ENCODE results near the gene NYAP2.

Gene NYAP2

GRCh38 chr2:225616372-225616771 is 216.9 kb downstream of the NYAP2 start:
- CTCF ChIA-PET = no interaction called here
- POLR2A ChIA-PET = no interaction called here
- DNase-seq (ENCODE audit: extremely low spot score) = no peak

GRCh38 chr2:225616848-225617247 is 217.3 kb downstream of the NYAP2 start:
- ChIA-PET POLR2A (no interaction called here), CTCF (no interaction called here)
- DNase-seq (ENCODE audit: extremely low spot score) = no peak
- TF ChIP-seq FOXK2 (IDR thresholded peaks at IDR 0.05) (no peak), ARNT (IDR thresholded peaks at IDR 0.05) (no peak), CTBP1 (IDR thresholded peaks at IDR 0.05; ENCODE audit: borderline replicate concordance) (no peak), FOXM1 (IDR thresholded peaks at IDR 0.05; ENCODE audit: borderline replicate concordance) (no peak), PKNOX1 (IDR thresholded peaks at IDR 0.05) (no peak), NFRKB (IDR thresholded peaks at IDR 0.05) (no peak), ELF4 (IDR thresholded peaks at IDR 0.05) (no peak), FOXA1 (IDR thresholded peaks at IDR 0.05) (no peak), TARDBP (IDR thresholded peaks at IDR 0.05) (no peak)

More at GRCh38 chr2:225616372-225616771, 216.9 kb downstream of the NYAP2 start:
- TF ChIP-seq L3MBTL2 (conservative IDR thresholded peaks at IDR 0.05) (no peak), ELF4 (IDR thresholded peaks at IDR 0.05) (no peak)

- ChIA-PET CTCF (no interaction called here), POLR2A (no interaction called here)
- DNase-seq (ENCODE audit: extremely low spot score) = no peak
- TF ChIP-seq ELF4 (IDR thresholded peaks at IDR 0.05) (no peak), FOXM1 (IDR thresholded peaks at IDR 0.05; ENCODE audit: borderline replicate concordance) (no peak), TARDBP (IDR thresholded peaks at IDR 0.05) (no peak), PKNOX1 (IDR thresholded peaks at IDR 0.05) (no peak), FOXK2 (IDR thresholded peaks at IDR 0.05) (no peak), ARNT (IDR thresholded peaks at IDR 0.05) (no peak), BHLHE40 (IDR thresholded peaks at IDR 0.05; ENCODE audit: borderline replicate concordance) (no peak)
These were observed 220.7 kb downstream of the NYAP2 start for GRCh38 chr2:225620227-225620626.

- CTCF ChIA-PET = no interaction called here
- no peak for DNase-seq (ENCODE audit: extremely low spot score)
- TF ChIP-seq ARNT (IDR thresholded peaks at IDR 0.05) (no peak), ELF4 (IDR thresholded peaks at IDR 0.05) (no peak), SUZ12 (IDR thresholded peaks at IDR 0.05) (no peak), ZNF384 (IDR thresholded peaks at IDR 0.05) (no peak)
- POLR2A ChIA-PET = no interaction called here
These were observed 231.5 kb downstream of the NYAP2 start for GRCh38 chr2:225630824-225631533.

GRCh38 chr2:225632351-225632750 is 232.8 kb downstream of the NYAP2 start:
- POLR2A ChIA-PET = no interaction called here
- CTCF ChIA-PET = no interaction called here
- no peak for DNase-seq (ENCODE audit: extremely low spot score)
- TF ChIP-seq L3MBTL2 (conservative IDR thresholded peaks at IDR 0.05) (no peak), BHLHE40 (IDR thresholded peaks at IDR 0.05; ENCODE audit: borderline replicate concordance) (no peak), NFRKB (IDR thresholded peaks at IDR 0.05) (no peak), FOXK2 (IDR thresholded peaks at IDR 0.05) (no peak), FOXM1 (IDR thresholded peaks at IDR 0.05; ENCODE audit: borderline replicate concordance) (no peak)

GRCh38 chr2:225636558-225636957 is 237.0 kb downstream of the NYAP2 start:
- ChIA-PET CTCF (no interaction called here), POLR2A (no interaction called here)
- no peak for DNase-seq (ENCODE audit: extremely low spot score)
- no peak for TF ChIP-seq CTBP1 (IDR thresholded peaks at IDR 0.05; ENCODE audit: borderline replicate concordance)
- no peak for TF ChIP-seq TARDBP (IDR thresholded peaks at IDR 0.05)
- TF ChIP-seq ZNF384 (IDR thresholded peaks at IDR 0.05) = no peak
- no peak for TF ChIP-seq BHLHE40 (IDR thresholded peaks at IDR 0.05; ENCODE audit: borderline replicate concordance)
- no peak for TF ChIP-seq FOXM1 (IDR thresholded peaks at IDR 0.05; ENCODE audit: borderline replicate concordance)
- no peak for TF ChIP-seq ARNT (IDR thresholded peaks at IDR 0.05)
- TF ChIP-seq HDGF (IDR thresholded peaks at IDR 0.05; ENCODE audit: borderline replicate concordance) = no peak
- TF ChIP-seq ELF4 (IDR thresholded peaks at IDR 0.05) = no peak
- no peak for TF ChIP-seq LEF1 (IDR thresholded peaks at IDR 0.05; ENCODE audit: borderline replicate concordance)
- no peak for TF ChIP-seq FOXK2 (IDR thresholded peaks at IDR 0.05)
- no peak for TF ChIP-seq NFRKB (IDR thresholded peaks at IDR 0.05)
- TF ChIP-seq L3MBTL2 (conservative IDR thresholded peaks at IDR 0.05) = no peak
- TF ChIP-seq SP1 (IDR thresholded peaks at IDR 0.05) = no peak
- TF ChIP-seq PKNOX1 (IDR thresholded peaks at IDR 0.05) = no peak
- TF ChIP-seq SUZ12 (IDR thresholded peaks at IDR 0.05) = no peak
- no peak for TF ChIP-seq FOXA1 (IDR thresholded peaks at IDR 0.05)

GRCh38 chr2:225637259-225637658 is 237.7 kb downstream of the NYAP2 start:
- POLR2A ChIA-PET = no interaction called here
- CTCF ChIA-PET = no interaction called here
- no peak for TF ChIP-seq PKNOX1 (IDR thresholded peaks at IDR 0.05)
- no peak for TF ChIP-seq SUZ12 (IDR thresholded peaks at IDR 0.05)
- TF ChIP-seq LEF1 (IDR thresholded peaks at IDR 0.05; ENCODE audit: borderline replicate concordance) = no peak
- no peak for TF ChIP-seq FOXA1 (IDR thresholded peaks at IDR 0.05)
- no peak for TF ChIP-seq L3MBTL2 (conservative IDR thresholded peaks at IDR 0.05)
- TF ChIP-seq FOXK2 (IDR thresholded peaks at IDR 0.05) = no peak
- TF ChIP-seq CTBP1 (IDR thresholded peaks at IDR 0.05; ENCODE audit: borderline replicate concordance) = no peak
- TF ChIP-seq FOXM1 (IDR thresholded peaks at IDR 0.05; ENCODE audit: borderline replicate concordance) = no peak
- TF ChIP-seq SP1 (IDR thresholded peaks at IDR 0.05) = no peak
- TF ChIP-seq ARNT (IDR thresholded peaks at IDR 0.05) = no peak
- TF ChIP-seq NFRKB (IDR thresholded peaks at IDR 0.05) = no peak
- TF ChIP-seq BHLHE40 (IDR thresholded peaks at IDR 0.05; ENCODE audit: borderline replicate concordance) = no peak
- no peak for TF ChIP-seq TARDBP (IDR thresholded peaks at IDR 0.05)
- TF ChIP-seq ELF4 (IDR thresholded peaks at IDR 0.05) = no peak
- TF ChIP-seq HDGF (IDR thresholded peaks at IDR 0.05; ENCODE audit: borderline replicate concordance) = no peak
- DNase-seq (ENCODE audit: extremely low spot score) = no peak

Measured in HEK293T (cell line).